HL-60 (cell line): ENCODE measurements around the gene ACSF3.

Source experiments
- DNase-seq, 2 experiments: peaks; one replicate each; pipeline ENCODE4 v3.0.0-alpha.2; 2010 to 2020; ENCODE audit warnings: low read depth in 1 of 2, low spot score in 1 of 2
- H3K27ac ChIP-seq: fragments of 250-450 bp; sonication (Bioruptor Pico); replicated peaks from 2 replicates; pipeline ENCODE4 v1.5.1; 2020; ENCODE audit warnings: mild to moderate bottlenecking, moderate library complexity
- H3K27me3 ChIP-seq: fragments of 250-450 bp; sonication (Bioruptor Pico); 2 replicates; pipeline ENCODE4 v1.5.1; 2021; ENCODE audit warnings: mild to moderate bottlenecking, moderate library complexity; ENCODE audit not compliant: insufficient read depth, poor library complexity, severe bottlenecking
- H3K4me3 ChIP-seq: replicated peaks from 2 replicates; pipeline ENCODE4 v1.5.1; 2011; ENCODE audit warnings: mild to moderate bottlenecking, control low read depth, low read length; ENCODE audit not compliant: insufficient read depth
- GABPA ChIP-seq: IDR thresholded peaks from 2 replicates; pipeline ENCODE4 v1.6.1; 2012; ENCODE audit warnings: low read depth
- POLR2AphosphoS5 ChIP-seq: IDR thresholded peaks from 2 replicates; pipeline ENCODE4 v1.6.1; 2012; ENCODE audit warnings: low read depth
- SPI1 ChIP-seq: IDR thresholded peaks from 2 replicates; pipeline ENCODE4 v1.6.1; 2012; ENCODE audit warnings: low read depth, mild to moderate bottlenecking, borderline replicate concordance
- TF ChIP-seq, protein P1 (sequence below): IDR thresholded peaks from 2 replicates; pipeline ENCODE4 v1.6.1; 2012; ENCODE audit warnings: low read depth; ENCODE audit not compliant: insufficient replicate concordance
- TF ChIP-seq, protein P2 (sequence below): IDR thresholded peaks from one replicate; pipeline ENCODE4 v1.5.1; 2011; ENCODE audit warnings: low read length, control low read depth, inconsistent platforms; ENCODE audit not compliant: insufficient read depth

Gene ACSF3

DNA sequence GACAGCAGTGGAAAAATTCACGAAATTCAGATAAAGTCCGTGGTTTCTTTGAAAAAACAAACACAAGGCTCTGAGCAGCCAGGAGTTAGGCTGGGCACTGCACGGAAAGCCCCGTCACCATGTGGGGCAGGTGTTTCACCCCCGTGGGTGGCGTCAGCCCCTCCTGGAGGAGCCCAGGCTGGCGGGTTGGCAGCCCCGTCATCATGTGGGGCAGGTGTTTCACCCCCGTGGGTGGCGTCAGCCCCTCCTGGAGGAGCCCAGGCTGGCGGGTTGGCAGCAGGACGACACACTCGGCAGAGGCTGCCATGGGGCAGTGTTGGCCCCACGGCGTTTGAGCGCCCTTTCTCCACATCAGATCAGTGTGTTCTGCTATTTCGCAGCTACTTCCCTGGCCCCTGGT lies 38.1 kb downstream of the ACSF3 start:
- no peak for DNase-seq
- TF ChIP-seq, protein P1, sequence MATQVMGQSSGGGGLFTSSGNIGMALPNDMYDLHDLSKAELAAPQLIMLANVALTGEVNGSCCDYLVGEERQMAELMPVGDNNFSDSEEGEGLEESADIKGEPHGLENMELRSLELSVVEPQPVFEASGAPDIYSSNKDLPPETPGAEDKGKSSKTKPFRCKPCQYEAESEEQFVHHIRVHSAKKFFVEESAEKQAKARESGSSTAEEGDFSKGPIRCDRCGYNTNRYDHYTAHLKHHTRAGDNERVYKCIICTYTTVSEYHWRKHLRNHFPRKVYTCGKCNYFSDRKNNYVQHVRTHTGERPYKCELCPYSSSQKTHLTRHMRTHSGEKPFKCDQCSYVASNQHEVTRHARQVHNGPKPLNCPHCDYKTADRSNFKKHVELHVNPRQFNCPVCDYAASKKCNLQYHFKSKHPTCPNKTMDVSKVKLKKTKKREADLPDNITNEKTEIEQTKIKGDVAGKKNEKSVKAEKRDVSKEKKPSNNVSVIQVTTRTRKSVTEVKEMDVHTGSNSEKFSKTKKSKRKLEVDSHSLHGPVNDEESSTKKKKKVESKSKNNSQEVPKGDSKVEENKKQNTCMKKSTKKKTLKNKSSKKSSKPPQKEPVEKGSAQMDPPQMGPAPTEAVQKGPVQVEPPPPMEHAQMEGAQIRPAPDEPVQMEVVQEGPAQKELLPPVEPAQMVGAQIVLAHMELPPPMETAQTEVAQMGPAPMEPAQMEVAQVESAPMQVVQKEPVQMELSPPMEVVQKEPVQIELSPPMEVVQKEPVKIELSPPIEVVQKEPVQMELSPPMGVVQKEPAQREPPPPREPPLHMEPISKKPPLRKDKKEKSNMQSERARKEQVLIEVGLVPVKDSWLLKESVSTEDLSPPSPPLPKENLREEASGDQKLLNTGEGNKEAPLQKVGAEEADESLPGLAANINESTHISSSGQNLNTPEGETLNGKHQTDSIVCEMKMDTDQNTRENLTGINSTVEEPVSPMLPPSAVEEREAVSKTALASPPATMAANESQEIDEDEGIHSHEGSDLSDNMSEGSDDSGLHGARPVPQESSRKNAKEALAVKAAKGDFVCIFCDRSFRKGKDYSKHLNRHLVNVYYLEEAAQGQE: no peak
- TF ChIP-seq, protein P2, sequence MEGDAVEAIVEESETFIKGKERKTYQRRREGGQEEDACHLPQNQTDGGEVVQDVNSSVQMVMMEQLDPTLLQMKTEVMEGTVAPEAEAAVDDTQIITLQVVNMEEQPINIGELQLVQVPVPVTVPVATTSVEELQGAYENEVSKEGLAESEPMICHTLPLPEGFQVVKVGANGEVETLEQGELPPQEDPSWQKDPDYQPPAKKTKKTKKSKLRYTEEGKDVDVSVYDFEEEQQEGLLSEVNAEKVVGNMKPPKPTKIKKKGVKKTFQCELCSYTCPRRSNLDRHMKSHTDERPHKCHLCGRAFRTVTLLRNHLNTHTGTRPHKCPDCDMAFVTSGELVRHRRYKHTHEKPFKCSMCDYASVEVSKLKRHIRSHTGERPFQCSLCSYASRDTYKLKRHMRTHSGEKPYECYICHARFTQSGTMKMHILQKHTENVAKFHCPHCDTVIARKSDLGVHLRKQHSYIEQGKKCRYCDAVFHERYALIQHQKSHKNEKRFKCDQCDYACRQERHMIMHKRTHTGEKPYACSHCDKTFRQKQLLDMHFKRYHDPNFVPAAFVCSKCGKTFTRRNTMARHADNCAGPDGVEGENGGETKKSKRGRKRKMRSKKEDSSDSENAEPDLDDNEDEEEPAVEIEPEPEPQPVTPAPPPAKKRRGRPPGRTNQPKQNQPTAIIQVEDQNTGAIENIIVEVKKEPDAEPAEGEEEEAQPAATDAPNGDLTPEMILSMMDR: no peak
- TF ChIP-seq SPI1: no peak
- no peak for TF ChIP-seq POLR2AphosphoS5
- TF ChIP-seq GABPA: no peak
- Histone ChIP-seq H3K4me3 (no peak overlapping the region), H3K27ac (no peak overlapping the region), H3K27me3 (no peaks in the 10 kb centered on the region)

DNA sequence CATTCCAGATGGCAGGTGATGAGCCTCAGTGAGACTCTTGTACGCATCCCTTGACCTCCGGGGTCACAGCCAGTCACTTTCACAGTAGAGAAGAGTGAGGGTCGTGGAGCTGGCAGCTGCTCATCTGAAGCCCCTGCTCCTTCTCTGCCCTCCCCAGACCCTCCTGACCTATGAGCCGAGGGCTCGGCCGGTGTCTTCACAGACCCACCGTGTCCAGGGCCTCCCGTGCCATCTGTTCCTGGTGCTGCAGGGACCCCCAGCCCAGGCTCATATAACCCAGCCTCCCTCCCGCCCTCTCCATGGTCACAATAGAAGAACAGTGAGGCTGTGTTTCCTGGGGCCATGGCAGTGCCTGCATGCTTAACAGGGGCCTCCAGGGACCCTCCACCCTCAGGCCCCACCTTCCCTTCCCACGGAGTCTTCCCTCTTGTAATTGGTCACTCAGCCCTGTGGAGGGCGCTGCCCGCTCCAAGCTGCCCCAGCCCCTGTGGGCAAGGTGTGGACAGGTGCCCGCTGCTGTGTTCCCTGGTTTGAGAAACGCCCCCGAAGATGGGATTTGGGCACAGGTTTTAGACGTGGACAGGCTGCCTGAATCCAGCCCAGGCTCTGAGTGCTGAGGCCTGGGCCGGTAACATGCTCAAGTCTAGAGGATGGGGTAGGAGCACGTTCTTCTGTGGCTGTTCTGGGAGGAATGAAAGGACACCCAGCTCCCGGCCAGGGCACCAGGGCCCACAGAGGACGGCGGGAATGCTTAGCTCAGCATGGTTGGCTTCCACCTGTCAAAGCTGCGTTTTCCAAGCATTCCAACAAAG lies 38.7 kb downstream of the ACSF3 start:
- H3K4me3 ChIP-seq: no peak overlapping the region
- DNase-seq: no peak
- H3K27ac ChIP-seq: no peak overlapping the region
- no peaks in the 10 kb centered on the region for H3K27me3 ChIP-seq
- TF ChIP-seq GABPA: no peak
- TF ChIP-seq, protein P1: no peak
- no peak for TF ChIP-seq SPI1
- TF ChIP-seq, protein P2: no peak
- no peak for TF ChIP-seq POLR2AphosphoS5

DNA sequence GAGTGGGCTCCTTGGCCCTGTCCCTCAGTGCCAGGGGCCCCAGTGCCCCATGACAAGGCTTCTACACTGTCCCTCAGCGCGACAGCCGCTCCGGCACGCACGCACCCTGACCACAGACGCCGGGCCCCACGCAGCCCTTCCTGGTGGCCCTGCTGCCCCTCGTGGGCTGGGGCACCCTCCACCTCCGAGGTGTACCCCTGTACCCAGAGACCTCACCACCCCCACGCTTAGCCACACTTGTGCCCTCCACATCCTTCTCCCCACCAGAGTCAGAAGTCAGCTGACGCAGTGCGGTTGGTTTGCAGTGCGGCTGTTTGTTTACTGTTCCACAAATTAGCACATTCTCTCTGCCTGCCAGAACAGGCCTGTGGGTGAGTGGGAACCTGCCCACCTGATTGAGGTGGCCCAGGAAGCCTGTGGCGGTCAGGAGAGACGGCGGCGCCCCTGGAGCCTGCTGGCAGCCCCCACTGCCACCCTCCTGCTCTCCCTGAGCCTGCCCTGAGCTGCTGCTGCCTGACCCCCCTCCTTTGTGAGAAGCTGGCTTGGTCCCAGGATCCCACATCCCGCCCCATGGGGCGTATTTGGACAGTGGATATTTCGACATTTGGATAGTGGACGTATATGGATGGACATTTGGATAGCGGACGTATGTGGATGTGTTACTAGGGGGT lies 39.9 kb downstream of the ACSF3 start:
- TF ChIP-seq POLR2AphosphoS5 (no peak), SPI1 (no peak), GABPA (no peak)
- TF ChIP-seq, protein P1: no peak
- TF ChIP-seq, protein P2: no peak
- Histone ChIP-seq H3K27me3 (no peaks in the 10 kb centered on the region), H3K4me3 (no peak overlapping the region), H3K27ac (no peak overlapping the region)
- DNase-seq: no peak
